ENCODE data around the gene PNRC2.

PNRC2 gene

GRCh38 chr1:23959461-23960290, at the start of gene PNRC2:
PNRC2 (plus strand) TSS chr1:23959828; CDS start chr1:23961458, 1,630 bp downstream.
- in situ Hi-C loops (cut with MboI; ENCODE audit: low sequenced_read_pairs): no loop called here

GRCh38 chr1:23910144-23910543, 49.5 kb upstream of the PNRC2 start:
- in situ Hi-C loops (cut with MboI; ENCODE audit: low sequenced_read_pairs): no loop called here

- in situ Hi-C loops (cut with MboI; ENCODE audit: low sequenced_read_pairs): no loop called here
These were observed 48.9 kb upstream of the PNRC2 start for GRCh38 chr1:23910553-23911246.

GRCh38 chr1:23911921-23912320, 47.7 kb upstream of the PNRC2 start:
- in situ Hi-C loops (cut with MboI; ENCODE audit: low sequenced_read_pairs): no loop called here

- in situ Hi-C loops (cut with MboI; ENCODE audit: low sequenced_read_pairs): no loop called here
These were observed 46.3 kb upstream of the PNRC2 start, which contains the start of gene CNR2 for GRCh38 chr1:23913212-23913880. CNR2 (minus strand) TSS chr1:23913362; CDS start chr1:23875617, 37,745 bp downstream.

- in situ Hi-C loops (cut with MboI; ENCODE audit: low sequenced_read_pairs): no loop called here
These were observed 44.7 kb upstream of the PNRC2 start for GRCh38 chr1:23914921-23915320.

GRCh38 chr1:23915466-23915865, 44.2 kb upstream of the PNRC2 start:
- in situ Hi-C loops (cut with MboI; ENCODE audit: low sequenced_read_pairs): no loop called here

GRCh38 chr1:23916209-23917131, 43.2 kb upstream of the PNRC2 start:
- in situ Hi-C loops (cut with MboI; ENCODE audit: low sequenced_read_pairs): no loop called here

GRCh38 chr1:23922321-23922943, 37.2 kb upstream of the PNRC2 start:
- in situ Hi-C loops (cut with MboI; ENCODE audit: low sequenced_read_pairs): no loop called here

- in situ Hi-C loops (cut with MboI; ENCODE audit: low sequenced_read_pairs): no loop called here
These were observed 35.8 kb upstream of the PNRC2 start for GRCh38 chr1:23923592-23924499.

GRCh38 chr1:23924601-23925000, 35.0 kb upstream of the PNRC2 start:
- in situ Hi-C loops (cut with MboI; ENCODE audit: low sequenced_read_pairs): no loop called here

GRCh38 chr1:23925279-23925678, 34.3 kb upstream of the PNRC2 start:
- in situ Hi-C loops (cut with MboI; ENCODE audit: low sequenced_read_pairs): no loop called here

- in situ Hi-C loops (cut with MboI; ENCODE audit: low sequenced_read_pairs): no loop called here
These were observed 32.5 kb upstream of the PNRC2 start for GRCh38 chr1:23927097-23927496.

- in situ Hi-C loops (cut with MboI; ENCODE audit: low sequenced_read_pairs): no loop called here
These were observed 30.8 kb upstream of the PNRC2 start for GRCh38 chr1:23928789-23929188.

- in situ Hi-C loops (cut with MboI; ENCODE audit: low sequenced_read_pairs): no loop called here
These were observed 29.4 kb upstream of the PNRC2 start for GRCh38 chr1:23930270-23930669.

GRCh38 chr1:23930861-23931490, 28.7 kb upstream of the PNRC2 start:
- in situ Hi-C loops (cut with MboI; ENCODE audit: low sequenced_read_pairs): no loop called here

GRCh38 chr1:23931491-23931880, 28.1 kb upstream of the PNRC2 start:
- in situ Hi-C loops (cut with MboI; ENCODE audit: low sequenced_read_pairs): no loop called here

- in situ Hi-C loops (cut with MboI; ENCODE audit: low sequenced_read_pairs): no loop called here
These were observed 23.0 kb upstream of the PNRC2 start for GRCh38 chr1:23936481-23937176.
